HG02642 (cell line): ENCODE measurements around the gene PALLD.
"Not testable (repeated sequence)": the region's sequence is repeated elsewhere in the genome, so short reads cannot be mapped to it uniquely, and the experiment has no call there.

Experiments
- ATAC-seq: cut with Tn5 transposase; IDR thresholded peaks from one replicate; pipeline ENCODE4 v1.9.1; 2021; ENCODE audit warnings: mild to moderate bottlenecking; ENCODE audit not compliant: unreplicated experiment, poor library complexity

PALLD gene

DNA sequence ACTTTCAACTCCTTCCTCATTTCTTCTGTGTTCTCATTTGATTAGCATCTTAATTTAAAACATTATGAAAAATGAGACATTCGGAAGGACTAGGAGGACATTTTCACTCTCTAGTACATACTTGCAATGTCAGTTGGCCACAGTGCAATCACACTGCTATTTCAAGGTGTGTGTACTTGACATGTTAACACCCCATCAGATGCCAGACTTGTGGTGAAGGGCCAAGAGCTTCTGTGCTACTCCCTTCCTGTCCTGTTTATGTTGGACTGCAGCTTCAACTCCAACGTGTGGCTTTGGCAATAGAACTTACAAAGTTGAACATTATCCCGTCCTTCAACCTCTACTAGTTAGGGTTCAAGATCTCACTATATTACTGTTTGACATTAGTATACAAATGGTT lies 221.0 kb downstream of the PALLD start:
- ATAC-seq = no peak

DNA sequence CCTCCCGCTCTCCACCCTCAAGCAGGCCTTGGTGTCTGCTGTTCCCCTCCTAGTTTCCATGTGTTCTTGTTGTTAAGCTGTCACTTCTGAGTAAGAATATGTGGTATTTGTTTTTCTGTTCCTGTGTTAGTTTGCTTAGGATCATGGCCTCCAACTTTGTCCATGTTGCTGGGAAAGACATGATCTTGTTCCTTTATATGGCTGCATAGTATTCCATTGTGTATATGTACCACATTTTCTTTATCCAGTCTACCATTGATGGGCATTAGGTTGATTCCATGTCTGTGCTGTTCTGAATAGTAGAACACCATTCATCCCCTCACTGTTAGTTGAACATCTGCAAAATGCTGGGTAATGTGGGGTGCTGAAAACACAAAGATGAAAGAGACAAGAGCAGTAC lies 222.9 kb downstream of the PALLD start:
- ATAC-seq = no peak

DNA sequence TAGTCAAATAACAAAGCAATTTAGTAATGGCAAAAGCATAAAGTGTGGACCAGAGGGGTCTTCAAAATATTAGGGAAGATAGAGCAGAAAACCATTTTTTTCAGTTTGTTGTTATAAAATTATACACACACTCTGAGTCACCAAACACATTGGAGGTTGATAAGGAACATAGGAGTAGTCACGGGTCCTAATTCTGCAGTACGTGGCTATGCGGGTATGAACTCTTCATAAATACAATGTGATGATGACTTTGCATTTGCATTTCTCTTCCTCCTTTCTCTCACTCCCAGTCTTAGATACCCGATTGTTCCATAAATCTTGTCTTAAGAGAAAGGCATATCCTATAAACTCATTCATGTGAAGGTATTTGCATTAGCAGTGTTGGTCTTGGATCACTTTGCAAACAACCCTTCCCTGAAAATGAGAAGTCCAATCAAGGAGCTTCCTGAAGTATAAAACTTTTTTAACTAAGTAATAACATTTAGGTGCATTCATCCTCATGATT lies 223.6 kb downstream of the PALLD start:
- no peak for ATAC-seq

DNA sequence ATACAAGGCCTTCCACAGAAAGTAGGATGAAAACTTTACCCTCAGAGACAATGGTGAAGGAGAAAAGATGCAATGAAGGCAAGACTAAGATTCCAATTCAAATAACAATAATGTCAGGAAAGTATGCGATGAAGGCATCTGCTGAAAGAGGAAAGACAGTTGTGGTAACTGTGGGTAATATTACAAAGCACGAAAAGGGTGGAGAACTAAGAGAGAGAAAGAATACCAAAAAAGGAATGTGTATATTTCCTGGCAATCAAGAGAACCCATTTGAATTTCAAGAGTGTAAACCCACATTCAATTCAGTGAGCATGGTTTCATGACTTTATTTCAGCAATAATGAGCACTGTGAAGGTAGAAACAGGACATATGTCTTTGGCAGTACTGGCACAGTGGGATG lies 225.5 kb downstream of the PALLD start:
- no peak for ATAC-seq

DNA sequence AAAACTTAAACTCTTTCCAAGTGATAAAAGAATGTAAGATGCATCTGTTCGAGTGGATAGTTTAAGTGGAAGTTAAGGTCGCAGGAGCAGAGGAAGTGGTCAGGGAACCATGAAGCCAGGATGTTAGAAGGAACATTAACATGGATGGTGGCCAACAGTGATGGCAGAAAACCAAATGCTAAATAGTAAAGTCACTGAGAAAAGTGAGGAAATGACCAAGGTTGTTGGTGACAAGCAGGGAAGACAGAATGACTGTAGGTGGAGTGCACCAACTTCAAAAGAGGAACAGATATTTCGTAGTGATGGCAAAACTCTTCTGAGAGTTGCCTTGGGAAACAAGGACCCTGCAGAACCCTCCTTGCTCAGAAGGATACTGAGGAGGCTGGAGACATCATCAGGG lies 226.2 kb downstream of the PALLD start:
- peak; percentile 49 for ATAC-seq

DNA sequence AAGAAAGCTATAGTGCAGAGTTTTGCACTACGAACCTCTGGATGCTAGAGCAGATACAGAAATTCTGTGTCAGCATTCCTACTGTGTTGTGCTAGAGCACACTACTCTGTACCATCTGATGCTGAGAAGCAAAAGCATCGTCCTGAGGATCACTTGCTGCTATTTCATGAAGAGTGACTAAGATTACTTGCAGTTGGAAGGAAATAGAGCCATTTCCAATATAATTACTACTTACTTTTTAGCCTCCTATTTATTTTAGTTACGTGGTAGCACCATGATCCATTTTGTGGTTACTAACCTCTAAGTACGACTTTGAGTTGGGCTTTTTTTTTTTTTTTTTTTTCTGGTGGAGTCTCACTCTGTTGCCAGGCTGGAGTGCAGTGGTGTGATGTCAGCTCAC lies 226.7 kb downstream of the PALLD start:
- ATAC-seq = no peak

DNA sequence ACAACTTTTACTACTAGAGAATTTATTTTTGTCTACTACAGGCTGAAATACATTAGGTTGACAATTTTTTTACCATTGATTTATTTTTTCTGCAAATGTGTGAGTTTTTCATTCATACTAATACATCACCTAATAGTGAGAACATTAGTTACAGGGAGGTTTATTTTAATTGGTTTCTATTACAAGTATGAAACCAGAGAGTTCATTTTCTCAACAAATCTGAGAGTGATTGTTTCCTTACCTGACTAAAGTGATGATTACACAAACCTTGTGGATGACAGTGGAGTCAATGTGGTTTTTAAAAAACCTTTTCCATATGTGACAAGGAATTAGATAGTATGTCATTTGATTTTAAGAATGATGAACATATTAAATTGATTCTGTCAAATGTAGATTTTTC lies 227.4 kb downstream of the PALLD start:
- no peak for ATAC-seq

DNA sequence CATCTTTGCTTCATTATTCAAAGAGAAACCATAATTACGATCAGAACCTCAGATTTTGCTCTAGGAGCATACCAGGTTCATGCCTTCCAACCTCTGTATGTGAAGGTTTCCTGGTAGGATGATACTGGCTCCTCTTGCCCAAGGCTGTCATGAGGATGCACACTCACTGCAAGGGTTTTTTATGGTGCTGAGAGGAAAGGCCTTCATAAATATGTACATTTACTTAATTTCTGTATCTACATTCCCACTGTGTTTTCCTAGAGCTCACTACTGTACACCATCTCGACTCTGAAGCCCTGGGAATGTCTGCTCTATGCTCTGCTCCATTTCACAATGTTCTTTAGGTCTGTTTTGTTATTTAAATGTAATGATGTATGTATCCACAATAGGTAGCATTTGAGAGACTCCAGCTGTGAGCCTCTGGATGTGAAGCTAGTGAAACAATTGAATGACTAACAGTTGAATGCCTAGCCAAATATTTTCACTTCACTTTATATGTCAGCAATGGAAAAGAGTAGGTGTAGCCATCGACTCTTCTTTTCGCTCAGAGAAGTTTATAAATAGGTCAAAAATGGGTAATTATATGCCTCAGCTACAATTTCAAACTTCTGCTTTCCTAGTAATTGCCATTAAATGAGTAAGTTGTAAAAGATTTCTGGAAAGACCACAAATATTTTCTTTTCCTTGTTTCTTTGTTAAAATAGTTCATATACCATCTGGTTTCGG lies 228.0 kb downstream of the PALLD start:
- ATAC-seq = no peak

DNA sequence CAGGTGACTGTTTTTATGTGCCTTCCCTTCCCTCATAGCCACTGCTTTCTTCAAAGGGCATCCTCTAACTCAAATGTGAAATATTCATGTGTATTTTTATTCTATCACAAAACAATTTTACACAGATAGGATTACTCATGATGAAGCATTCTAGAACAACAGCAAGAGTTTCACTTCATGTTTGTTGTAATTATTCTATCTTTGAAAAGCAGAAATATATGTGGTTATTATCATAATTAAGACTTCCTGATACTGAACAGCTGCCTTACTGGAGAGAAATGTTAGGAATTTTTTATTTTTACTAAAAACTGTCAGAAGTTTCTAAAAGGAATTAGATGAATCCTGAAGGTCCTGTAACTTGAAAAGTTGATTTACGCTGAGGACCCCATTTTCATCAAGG lies 229.1 kb downstream of the PALLD start:
- no peak for ATAC-seq

DNA sequence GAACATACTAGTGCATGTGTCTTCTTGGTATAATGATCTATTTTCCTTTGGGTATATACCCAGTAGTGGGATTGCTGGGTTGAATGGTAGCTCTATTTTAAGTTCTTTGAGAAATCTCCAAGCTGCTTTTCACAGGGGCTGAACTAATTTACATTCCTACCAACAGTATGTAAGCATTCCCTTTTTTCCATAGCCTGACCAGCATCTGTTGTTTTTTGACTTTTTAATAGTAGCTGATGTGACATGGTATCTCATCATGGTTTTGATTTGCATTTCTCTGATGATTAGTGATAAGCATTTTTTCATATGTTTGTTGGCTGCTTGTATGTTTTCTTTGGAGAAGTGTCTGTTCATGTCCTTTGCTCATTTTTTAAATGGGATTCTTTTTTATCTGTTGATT lies 230.3 kb downstream of the PALLD start:
- ATAC-seq = not testable (repeated sequence)

DNA sequence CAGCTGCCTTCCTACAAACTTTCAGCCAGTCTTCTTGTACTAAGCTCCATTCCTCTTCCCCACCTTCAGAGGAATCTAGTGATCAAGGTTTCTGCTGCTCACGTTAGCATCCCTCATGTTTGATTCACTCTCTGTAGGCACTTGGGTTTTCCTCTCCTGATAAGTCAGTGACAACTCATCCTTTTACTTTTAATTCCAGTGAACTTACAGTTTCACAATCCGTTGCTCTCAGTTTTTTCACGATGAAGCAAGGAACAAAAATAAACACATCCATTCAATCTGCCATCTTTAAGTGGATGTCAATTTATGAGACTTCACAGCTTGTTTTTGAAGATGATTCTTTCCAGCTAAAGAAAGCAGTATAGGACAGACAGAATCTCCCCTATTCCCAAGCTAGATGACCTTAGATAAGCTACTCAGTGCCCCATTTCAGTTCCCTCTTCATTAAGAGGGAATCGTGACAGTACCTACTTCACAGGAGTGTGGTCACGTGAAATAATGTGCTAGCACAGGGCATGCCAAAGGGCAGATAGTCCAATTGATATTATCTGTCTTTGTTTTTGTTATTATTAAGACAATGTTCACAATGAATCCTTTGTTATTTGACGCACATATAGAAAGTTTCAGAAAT lies 234.3 kb downstream of the PALLD start:
- ATAC-seq = no peak

DNA sequence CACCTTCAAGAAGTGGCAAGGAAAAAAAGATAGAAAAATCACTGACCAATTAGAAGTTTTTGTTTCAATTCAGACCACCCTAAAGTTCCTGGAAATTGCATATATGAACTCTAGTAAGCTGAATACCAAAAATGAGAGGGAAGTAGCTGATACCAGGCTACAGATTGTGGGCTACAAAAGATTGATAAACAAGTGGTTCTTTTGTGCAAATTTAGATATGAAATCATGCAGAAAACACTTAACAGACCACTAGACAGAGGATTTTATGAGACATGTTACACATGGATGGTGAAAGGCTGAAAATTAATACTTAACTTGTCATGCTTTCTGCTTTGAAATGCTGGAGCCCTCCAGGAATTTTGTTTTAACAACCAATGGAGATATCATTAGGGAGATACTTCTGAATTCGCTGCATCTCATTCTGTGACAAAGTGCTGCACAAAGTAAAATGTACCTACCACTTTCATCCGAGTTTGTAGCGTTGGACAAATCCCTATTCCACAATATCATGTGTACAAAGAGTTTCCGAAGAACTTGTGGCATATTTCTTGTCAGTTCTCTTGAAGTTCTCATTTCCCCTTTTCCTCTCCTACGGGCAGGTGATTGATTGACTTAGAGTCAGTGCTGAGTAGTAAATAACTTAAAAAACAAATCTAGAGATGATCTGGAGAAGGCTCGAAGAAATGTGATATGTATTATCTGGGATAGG lies 235.0 kb downstream of the PALLD start:
- no peak for ATAC-seq

DNA sequence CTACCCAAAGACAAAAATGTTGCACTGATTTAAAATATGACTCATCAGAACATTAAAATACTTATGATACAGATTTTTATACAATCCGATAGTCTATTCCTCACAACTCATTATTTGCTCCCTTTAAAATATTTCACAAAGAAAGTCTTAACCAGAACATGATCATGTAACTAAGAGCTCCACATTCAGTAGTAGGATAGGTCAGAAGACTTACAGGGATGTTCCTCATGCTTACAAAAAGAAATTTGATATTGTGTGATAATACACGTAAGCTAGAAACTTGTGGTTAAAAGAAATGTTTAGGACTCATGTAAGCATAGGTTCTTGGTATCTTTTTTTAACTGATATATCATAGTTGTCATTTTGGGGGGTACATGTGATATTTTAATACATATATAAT lies 235.9 kb downstream of the PALLD start:
- no peak for ATAC-seq

DNA sequence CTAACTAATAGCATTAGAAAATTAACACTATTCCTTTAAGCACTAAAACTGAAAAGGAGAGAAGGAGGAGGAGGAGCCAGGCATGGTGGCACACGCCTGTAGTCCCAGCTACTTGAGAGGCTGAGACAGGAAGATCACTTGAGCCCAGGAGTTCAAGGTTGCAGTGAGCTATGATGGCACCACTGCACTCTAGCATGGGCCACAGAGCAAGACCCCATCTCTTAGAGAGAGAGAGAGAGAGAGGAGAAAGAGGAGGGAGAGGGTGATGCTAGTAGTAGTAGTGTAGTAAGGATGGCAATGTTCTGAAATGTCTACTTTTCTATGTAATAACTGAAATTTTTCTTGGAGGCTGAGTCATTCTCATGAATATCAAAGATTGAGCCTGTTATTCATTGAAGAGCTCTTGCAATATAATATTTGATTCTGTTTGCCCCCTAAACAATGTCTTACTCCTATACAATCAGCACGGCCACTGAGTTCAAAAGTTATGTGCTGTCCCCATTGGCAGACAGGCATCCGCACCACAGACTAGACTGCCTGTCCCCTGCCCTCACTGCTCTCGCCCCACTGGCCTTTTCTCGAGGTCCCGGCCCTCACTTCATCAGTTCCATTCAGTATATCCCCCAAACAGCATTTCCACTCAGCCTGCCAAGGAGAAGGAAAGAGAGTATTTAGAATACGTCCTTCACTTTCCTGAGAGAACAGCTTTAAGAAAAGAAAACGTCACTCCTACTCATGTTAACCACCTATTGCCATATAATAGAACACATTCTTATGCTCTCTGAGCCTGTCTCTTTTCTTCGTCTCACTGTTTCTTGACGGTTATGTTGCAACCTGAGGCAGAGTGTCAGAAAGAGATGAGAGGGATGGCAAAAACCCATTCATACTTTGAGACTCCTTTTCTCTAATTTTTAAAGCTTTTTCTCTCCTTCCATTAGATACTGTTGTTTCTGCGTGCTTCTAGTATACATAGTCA lies 238.1 kb downstream of the PALLD start:
- no peak for ATAC-seq

DNA sequence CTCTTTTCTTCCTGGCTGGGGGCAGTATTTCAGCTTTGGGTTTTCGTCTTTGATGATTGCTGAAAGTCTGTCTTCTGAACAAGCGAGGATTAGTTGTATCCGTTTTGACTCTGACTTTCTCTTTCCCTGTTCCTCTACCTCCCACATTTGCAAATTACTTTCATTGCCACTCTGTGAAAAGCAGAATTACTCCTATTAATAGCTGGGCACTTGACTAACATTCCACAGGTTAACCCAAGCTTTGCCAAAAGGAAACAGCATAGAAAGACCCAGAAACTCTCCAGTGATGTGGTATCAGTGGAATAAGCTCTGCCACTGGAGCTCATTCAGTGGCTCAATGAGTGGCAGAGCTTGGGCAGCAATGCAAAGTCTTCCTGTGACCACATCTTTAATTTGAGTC lies 238.9 kb downstream of the PALLD start:
- no peak for ATAC-seq

DNA sequence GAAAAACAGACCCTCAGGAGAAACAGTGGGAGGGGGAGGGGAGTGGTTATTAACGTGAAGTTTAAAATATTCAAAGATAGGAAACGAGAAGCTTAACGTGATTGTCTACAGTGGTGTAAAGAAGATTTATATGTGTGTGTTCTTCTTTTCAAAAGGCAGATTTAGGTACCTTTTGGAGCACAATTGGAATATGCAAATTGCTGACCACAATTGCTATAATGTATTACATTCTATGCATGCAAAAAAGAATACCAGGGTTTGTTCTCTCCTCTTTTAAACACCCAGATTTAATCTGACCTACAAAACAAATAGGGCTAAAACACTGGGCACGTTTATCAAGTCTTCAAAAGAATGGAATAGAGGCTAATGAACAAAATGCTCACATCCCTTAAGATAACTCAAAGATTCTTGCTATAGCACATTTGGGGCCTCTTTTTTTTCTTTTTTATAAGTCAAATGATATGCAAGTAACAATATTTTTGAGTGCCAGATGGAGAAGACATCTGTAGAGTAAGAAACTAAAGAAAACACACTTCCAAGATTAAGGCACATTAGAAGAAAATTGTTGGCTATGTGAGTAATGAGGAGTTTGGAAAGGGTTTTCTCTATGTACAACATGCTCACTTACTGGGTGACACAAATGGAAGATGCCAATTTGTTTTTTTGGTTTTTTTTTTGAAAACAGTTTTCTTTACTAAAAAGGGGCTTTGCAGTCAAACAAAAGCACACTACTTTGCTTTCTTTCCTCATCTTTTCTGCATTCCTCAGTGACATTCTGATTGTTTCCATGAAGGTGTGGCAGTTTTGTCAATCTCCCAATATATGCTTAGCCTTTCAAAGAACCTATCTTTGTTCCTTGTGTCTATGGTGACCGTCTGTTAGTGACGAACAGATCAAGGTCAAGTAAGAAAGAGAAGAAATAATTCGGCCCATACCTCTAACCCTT lies 240.3 kb downstream of the PALLD start:
- no peak for ATAC-seq

DNA sequence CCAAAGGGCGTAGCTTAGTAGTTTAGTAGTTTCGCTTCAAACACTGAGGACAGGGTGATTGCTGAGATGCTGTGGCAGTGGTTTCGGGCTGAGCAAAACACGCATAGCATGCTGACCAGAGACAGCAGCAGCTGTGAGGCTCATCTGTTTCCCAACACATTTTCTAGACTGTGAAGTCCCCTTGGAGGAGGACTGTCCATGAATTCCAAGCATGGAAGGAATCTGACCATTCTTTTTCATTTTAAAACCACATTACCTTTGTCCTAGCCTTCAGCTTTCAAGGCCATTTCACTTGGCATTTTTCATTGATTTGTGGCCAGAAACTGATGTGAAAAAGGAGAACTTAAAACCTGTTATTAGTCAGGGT lies 240.9 kb downstream of the PALLD start:
- ATAC-seq = no peak

DNA sequence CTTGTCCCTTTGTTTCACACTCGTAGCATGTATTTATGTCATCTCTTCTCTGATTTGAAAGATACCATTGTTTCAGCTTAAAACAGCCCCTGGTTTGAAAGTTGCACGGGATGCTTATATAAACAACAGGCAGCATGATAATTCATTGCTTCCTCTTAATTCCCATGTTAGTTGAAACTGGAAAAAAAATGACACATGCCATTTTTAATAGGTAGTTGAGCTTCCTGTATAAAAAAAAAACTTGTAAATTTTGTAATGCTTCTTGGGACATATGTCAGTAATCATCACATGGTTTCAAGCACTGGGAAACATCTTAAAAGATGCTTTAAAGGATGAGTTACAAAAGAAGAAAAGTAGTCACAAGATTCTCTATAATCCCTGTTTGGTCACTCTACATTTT lies 243.0 kb downstream of the PALLD start:
- no peak for ATAC-seq

DNA sequence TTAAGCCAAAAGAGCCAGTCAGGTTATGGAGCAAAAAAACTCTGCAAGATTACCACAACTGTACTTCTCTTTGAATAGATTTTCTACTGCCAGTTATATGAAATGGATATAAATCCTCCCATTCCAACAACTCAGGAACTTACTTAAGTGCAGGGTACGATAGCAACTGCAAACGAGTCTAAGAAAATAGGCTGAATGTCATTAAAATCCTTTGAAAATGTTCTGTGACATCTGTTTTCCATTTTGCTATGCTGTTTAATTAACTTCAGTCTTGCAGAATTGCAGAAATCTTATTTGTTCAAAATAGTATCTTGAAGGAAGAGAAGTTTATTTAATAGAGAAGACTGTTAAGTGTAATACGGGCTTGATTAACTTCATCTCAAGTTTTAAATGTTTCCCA lies 243.8 kb downstream of the PALLD start:
- no peak for ATAC-seq
